ENCODE results near the gene CTNND1.

GRCh38 chr11:57742087-57742452, 19.5 kb upstream of the CTNND1 start:
- TF ChIP-seq USF2 (IDR thresholded peaks at IDR 0.05; ENCODE audit: low read depth, low read length) (no peak), MXI1 (IDR thresholded peaks at IDR 0.05; ENCODE audit: borderline replicate concordance, low read depth, low read length) (no peak), RAD21 (IDR thresholded peaks at IDR 0.05; ENCODE audit: low read length) (no peak), POLR2A (IDR thresholded peaks at IDR 0.05; ENCODE audit: low read depth, low read length) (no peak), SMC3 (IDR thresholded peaks at IDR 0.05; ENCODE audit: low read depth, low read length) (no peak)
- TF ChIP-seq, protein P1, sequence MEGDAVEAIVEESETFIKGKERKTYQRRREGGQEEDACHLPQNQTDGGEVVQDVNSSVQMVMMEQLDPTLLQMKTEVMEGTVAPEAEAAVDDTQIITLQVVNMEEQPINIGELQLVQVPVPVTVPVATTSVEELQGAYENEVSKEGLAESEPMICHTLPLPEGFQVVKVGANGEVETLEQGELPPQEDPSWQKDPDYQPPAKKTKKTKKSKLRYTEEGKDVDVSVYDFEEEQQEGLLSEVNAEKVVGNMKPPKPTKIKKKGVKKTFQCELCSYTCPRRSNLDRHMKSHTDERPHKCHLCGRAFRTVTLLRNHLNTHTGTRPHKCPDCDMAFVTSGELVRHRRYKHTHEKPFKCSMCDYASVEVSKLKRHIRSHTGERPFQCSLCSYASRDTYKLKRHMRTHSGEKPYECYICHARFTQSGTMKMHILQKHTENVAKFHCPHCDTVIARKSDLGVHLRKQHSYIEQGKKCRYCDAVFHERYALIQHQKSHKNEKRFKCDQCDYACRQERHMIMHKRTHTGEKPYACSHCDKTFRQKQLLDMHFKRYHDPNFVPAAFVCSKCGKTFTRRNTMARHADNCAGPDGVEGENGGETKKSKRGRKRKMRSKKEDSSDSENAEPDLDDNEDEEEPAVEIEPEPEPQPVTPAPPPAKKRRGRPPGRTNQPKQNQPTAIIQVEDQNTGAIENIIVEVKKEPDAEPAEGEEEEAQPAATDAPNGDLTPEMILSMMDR (conservative IDR thresholded peaks at IDR 0.05; ENCODE audit: low read depth, low read length): no peak

Measured in IMR-90 (cell line).